ENCODE measurements around the gene CYP17A1.
A peak's percentile ranks its signal among the peaks of the same experiment; 100 is the strongest.

CYP17A1 gene

DNA sequence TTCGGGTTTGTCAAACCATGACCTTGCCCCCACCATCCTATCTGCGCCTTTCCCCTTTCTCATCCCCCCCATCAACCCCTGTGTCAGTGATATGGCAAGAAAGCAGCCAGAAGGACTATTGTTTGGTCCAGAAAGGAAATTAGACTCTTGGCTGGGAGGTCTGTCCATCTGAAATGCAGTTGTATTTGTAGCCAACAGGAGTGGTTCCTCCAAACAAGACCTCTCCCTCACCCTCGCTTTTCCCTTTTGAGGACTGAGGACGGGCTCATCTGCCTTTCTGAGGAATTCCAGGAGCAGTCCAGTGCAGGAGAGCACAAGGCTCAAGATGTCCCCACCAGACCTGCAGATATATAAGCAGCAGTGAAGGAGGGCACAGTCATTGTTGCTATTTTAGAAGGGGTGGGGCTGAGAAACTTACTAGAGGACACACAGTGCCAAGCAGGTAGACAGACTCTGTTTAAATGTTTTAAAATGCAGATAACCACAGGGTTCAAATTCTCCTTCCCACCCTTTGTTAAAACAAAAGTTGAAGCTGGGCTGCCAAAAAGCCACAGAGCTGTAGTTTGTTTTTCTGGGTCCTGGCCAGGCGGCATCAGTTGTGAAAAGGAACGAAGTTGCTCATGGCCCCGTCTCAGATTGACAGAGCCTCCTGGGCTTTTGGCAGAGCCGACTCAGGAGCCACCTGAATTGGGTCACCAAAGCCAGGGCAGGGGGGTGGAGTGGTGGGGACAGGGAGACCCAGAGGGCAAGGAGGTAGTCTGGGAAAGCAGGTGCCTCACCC, 37.3 kb downstream of the CYP17A1 start:
- Mint-ChIP-seq H3K9me3 (peaks cover 4% of the 10 kb centered on the region), H3K27me3 (ENCODE audit: low read depth, poor library complexity) (no peaks in the 10 kb centered on the region), H3K36me3 (ENCODE audit: low read depth) (peaks cover 41% of the 10 kb centered on the region), H3K4me1 (peaks cover 71% of the 10 kb centered on the region), H3K4me3 (no peak overlapping the region), H3K27ac (peak overlapping the region; percentile 96)
- no peak for DNase-seq
- TF ChIP-seq, protein P1, sequence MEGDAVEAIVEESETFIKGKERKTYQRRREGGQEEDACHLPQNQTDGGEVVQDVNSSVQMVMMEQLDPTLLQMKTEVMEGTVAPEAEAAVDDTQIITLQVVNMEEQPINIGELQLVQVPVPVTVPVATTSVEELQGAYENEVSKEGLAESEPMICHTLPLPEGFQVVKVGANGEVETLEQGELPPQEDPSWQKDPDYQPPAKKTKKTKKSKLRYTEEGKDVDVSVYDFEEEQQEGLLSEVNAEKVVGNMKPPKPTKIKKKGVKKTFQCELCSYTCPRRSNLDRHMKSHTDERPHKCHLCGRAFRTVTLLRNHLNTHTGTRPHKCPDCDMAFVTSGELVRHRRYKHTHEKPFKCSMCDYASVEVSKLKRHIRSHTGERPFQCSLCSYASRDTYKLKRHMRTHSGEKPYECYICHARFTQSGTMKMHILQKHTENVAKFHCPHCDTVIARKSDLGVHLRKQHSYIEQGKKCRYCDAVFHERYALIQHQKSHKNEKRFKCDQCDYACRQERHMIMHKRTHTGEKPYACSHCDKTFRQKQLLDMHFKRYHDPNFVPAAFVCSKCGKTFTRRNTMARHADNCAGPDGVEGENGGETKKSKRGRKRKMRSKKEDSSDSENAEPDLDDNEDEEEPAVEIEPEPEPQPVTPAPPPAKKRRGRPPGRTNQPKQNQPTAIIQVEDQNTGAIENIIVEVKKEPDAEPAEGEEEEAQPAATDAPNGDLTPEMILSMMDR (IDR thresholded peaks at IDR 0.05), result no peak

DNA sequence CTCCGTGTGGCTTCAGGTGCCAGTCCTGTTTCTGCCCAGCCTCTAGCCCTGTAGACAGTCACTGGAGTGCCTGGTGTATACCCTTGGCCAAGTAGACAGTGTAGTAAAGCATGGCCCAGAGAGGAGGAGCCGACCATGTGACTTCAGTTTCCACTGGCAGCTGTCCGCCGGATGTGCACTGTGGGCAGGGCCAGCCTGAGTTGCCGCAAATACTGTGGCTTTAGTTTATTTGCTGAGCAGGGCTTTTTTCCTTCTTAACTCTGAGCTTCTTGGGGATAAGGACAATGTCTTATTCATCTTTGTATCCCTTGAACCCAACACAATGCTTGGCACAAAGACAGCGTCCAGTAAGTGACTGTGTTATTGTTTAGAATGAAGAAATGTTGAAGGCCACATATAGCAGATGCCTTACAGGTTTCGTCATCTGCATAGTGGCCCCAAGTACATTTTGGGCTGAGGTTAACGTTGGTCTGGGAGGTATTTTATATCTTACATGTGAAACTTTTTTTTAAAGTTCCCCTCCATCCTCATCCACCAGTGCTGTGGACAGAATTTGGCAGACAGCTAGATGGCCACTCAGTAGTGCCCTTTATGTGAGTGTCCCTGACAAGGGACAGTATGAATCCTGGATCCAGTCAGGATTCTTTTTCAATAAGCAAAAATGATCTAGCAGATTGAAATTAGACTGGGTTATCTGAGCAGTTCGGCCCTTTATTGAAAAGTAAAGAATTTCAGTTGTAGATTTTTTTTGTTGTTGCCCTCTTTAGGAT, 40.6 kb downstream of the CYP17A1 start:
- Mint-ChIP-seq H3K36me3 (ENCODE audit: low read depth) (peaks cover 20% of the 10 kb centered on the region), H3K4me1 (peaks cover 61% of the 10 kb centered on the region), H3K27ac (no peak overlapping the region), H3K27me3 (ENCODE audit: low read depth, poor library complexity) (no peaks in the 10 kb centered on the region), H3K4me3 (no peak overlapping the region), H3K9me3 (no peaks in the 10 kb centered on the region)
- TF ChIP-seq, protein P1 (IDR thresholded peaks at IDR 0.05), result no peak
- no peak for DNase-seq

DNA sequence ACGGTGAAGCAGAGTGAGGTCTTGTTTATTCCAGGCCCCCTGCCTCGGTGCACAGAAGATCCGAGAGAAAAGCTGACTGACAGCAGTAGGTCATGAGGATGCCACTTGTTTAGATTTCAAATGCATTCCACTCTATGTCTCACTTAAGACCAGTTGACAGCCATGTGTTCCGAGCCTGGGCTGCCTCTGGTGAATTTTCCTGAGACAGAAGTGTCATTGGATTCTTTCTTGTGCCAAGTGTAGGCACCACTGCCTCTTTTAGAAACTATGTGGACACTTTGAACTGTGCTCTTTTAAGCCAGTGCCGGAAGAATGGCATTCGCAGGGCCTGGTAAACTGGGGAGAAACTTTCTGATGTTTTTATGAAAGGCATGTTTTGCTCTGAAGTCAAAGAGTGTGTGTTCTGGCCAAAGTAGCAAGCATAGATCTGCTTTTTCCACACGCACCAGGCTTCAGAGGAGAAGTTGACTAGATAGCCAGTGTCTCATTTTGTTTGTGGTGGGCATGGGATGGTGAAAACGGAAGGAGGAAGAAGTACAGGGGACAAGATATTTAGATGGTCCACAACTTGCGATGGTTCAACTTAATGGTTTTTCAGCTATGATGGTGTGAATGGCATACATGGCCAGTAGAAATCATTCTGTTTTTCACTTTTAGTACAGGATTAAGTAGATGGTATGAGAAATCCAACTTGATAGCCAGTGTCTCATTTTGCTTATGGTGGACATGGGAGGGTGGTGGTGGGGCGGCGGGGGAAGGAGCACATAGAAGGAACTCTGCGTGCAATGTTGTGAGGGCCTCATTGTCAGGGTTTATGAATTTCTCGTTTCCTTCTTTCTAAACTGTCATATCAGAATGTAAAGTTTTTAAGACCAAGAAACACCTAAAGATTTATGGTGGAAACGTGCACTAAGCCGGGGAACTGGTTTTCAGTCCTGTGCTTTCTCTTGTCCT, 41.5 kb downstream of the CYP17A1 start:
- TF ChIP-seq, protein P1 (IDR thresholded peaks at IDR 0.05), result no peak
- H3K4me1 Mint-ChIP-seq, result peaks cover 52% of the 10 kb centered on the region
- no peaks in the 10 kb centered on the region for H3K27me3 Mint-ChIP-seq (ENCODE audit: low read depth, poor library complexity)
- no peak for DNase-seq
- H3K36me3 Mint-ChIP-seq (ENCODE audit: low read depth), result peaks cover 25% of the 10 kb centered on the region
- H3K27ac Mint-ChIP-seq, result peak overlapping the region; percentile 68
- H3K9me3 Mint-ChIP-seq, result no peaks in the 10 kb centered on the region
- H3K4me3 Mint-ChIP-seq, result no peak overlapping the region

DNA sequence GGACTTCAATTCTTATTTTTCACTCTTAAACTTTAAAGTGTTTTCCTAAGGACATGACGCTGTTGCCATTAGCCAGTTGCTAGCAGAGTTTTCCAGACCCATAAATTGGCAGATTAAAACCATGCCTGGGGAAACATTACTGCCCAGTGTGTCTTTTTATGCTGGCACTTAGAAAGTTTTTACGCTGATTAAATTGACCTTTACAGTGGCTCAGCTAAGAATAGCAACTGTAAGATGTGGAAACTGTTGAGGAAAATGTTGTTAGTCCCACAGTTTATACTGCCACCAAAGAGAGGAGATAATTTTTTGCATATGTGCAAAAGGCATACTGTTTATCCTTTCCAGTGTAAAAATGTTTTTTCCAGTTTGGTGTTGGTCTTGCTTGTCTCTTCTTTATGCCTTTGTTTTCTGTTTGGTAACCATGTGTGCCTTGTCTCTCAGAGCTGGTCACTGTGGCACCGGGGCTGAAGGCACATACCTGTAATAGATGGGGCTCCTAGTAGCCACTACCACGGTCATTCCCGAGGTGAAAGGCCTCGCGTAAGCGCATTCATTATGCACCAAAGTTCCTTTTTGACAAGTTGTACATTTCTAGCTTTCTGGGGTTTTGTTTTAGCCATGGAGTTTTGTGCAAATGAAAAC, 45.3 kb downstream of the CYP17A1 start:
- H3K4me3 Mint-ChIP-seq, result no peak overlapping the region
- peaks cover 35% of the 10 kb centered on the region for H3K36me3 Mint-ChIP-seq (ENCODE audit: low read depth)
- H3K4me1 Mint-ChIP-seq, result peaks cover 34% of the 10 kb centered on the region
- DNase-seq, result no peak
- no peaks in the 10 kb centered on the region for H3K27me3 Mint-ChIP-seq (ENCODE audit: low read depth, poor library complexity)
- peak overlapping the region; percentile 61 for H3K27ac Mint-ChIP-seq
- TF ChIP-seq, protein P1 (IDR thresholded peaks at IDR 0.05), result no peak
- H3K9me3 Mint-ChIP-seq, result peaks cover 15% of the 10 kb centered on the region

DNA sequence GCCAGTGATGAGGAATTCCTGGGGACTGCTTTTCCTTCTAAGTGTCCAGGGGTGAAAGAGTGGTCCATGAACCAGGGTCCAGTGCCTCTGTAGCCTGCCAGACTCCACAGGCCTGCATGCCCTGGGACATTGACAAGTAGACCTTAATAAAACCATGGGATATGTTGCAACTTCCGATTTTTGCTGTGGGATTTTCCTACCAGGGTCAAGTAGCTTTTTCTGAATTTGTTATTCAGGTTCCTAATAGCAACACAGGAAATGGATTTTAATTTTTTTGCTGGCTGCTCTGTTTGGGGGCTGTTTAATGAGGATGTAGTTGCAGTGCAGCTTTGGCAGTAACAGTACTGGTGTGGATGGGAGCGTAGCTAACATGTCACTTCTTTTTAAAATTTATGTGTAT, 51.4 kb downstream of the CYP17A1 start:
- Mint-ChIP-seq H3K9me3 (peaks cover 15% of the 10 kb centered on the region), H3K4me1 (peaks cover 42% of the 10 kb centered on the region), H3K36me3 (ENCODE audit: low read depth) (peaks cover 31% of the 10 kb centered on the region), H3K27me3 (ENCODE audit: low read depth, poor library complexity) (peaks cover 3% of the 10 kb centered on the region), H3K27ac (no peak overlapping the region), H3K4me3 (no peak overlapping the region)
- no peak for DNase-seq
- TF ChIP-seq, protein P1 (IDR thresholded peaks at IDR 0.05), result no peak
